ENCODE data around the gene SLC7A5. TPM values are rescaled to one million over a fixed set of nuclear protein-coding genes. Genes with fewer than 3 reads are reported as not detected.
A peak's percentile ranks its signal among the peaks of the same experiment; 100 is the strongest.

The SLC7A5 gene
- total and polyA plus RNA-seq, 2 of the 13 experiments (the other 11 are each of a cell fraction or from before 2014, with no cell fraction given) = 79.6 to 155 TPM

GRCh38 chr16:87853411-87854052 lies 15.8 kb downstream of the SLC7A5 start (continued):
- TF ChIP-seq NFKBIZ (CRISPR knock-in tag; IDR thresholded peaks at IDR 0.05) (peak; percentile 44; the same call in 1 of the 2 replicates), NAIF1 (CRISPR knock-in tag; IDR thresholded peaks at IDR 0.05; ENCODE audit: borderline replicate concordance) (peak; percentile 54; the same call in 1 of the 2 replicates), ZFX (CRISPR knock-in tag; IDR thresholded peaks at IDR 0.05; ENCODE audit: low read depth) (peak; percentile 39; the same call in 1 of the 2 replicates), NKX3-1 (CRISPR knock-in tag; IDR thresholded peaks at IDR 0.05) (peak; percentile 86; the same call in 1 of the 2 replicates), ZNF747 (CRISPR knock-in tag; IDR thresholded peaks at IDR 0.05; ENCODE audit: borderline replicate concordance) (no peak), JUN (CRISPR knock-in tag; IDR thresholded peaks at IDR 0.05) (no peak), EP300 (IDR thresholded peaks at IDR 0.05; ENCODE audit: low read depth in 2 of 2, low read length in 2 of 2) (peak; percentile 12 to 63; a peak in 3 of 4 replicates), EP300 (CRISPR knock-in tag; IDR thresholded peaks at IDR 0.05; ENCODE audit: borderline replicate concordance) (peak; percentile 60; the same call in 1 of the 2 replicates), ZBTB26 (CRISPR knock-in tag; IDR thresholded peaks at IDR 0.05; ENCODE audit: borderline replicate concordance) (peak; percentile 100), MXD4 (CRISPR knock-in tag; IDR thresholded peaks at IDR 0.05) (peak; percentile 96), RBFOX2 (IDR thresholded peaks at IDR 0.05; ENCODE audit: low read depth, low read length) (peak; percentile 84), PITX1 (CRISPR knock-in tag; IDR thresholded peaks at IDR 0.05) (peak; percentile 72), BORCS8-MEF2B (CRISPR knock-in tag; IDR thresholded peaks at IDR 0.05) (no peak), ZFP90 (CRISPR knock-in tag; IDR thresholded peaks at IDR 0.05; ENCODE audit: borderline replicate concordance) (no peak), KLF15 (CRISPR knock-in tag; IDR thresholded peaks at IDR 0.05; ENCODE audit: borderline replicate concordance) (peak; percentile 74; the same call in 1 of the 2 replicates), KLF6 (CRISPR knock-in tag; IDR thresholded peaks at IDR 0.05) (peak; percentile 86; the same call in 1 of the 2 replicates), GATAD2A (CRISPR knock-in tag; IDR thresholded peaks at IDR 0.05) (peak; percentile 84), KDM5B (CRISPR knock-in tag; IDR thresholded peaks at IDR 0.05; ENCODE audit: borderline replicate concordance) (peak; percentile 66; the same call in 1 of the 2 replicates), ZSCAN12 (CRISPR knock-in tag; IDR thresholded peaks at IDR 0.05) (no peak), ZNF331 (CRISPR knock-in tag; IDR thresholded peaks at IDR 0.05) (peak; percentile 76), GLMP (CRISPR knock-in tag; IDR thresholded peaks at IDR 0.05; ENCODE audit: borderline replicate concordance) (no peak), ZNF18 (CRISPR knock-in tag; IDR thresholded peaks at IDR 0.05; ENCODE audit: insufficient replicate concordance) (no peak), ZNF777 (CRISPR knock-in tag; IDR thresholded peaks at IDR 0.05) (peak; percentile 75), ZNF720 (CRISPR knock-in tag; IDR thresholded peaks at IDR 0.05) (no peak), MLX (CRISPR knock-in tag; IDR thresholded peaks at IDR 0.05) (peak; percentile 34; the same call in 1 of the 2 replicates), RARA (CRISPR knock-in tag; IDR thresholded peaks at IDR 0.05) (peak; percentile 76), ZNF350 (CRISPR knock-in tag; IDR thresholded peaks at IDR 0.05; ENCODE audit: borderline replicate concordance, low read depth) (peak; percentile 73; the same call in 1 of the 2 replicates)
